Measurements from ENCODE around the gene STAB1. TPM values are rescaled to one million over a fixed set of nuclear protein-coding genes. Genes with fewer than 3 reads are reported as not detected.

STAB1 gene
- total RNA-seq, 1 donor from 2014 or later, result 6.3 TPM

GRCh38 chr3:52568069-52568468 lies 72.9 kb downstream of the STAB1 start:
- DNase-seq, result no peak
- Mint-ChIP-seq H3K36me3 (ENCODE audit: unreplicated experiment) (no peaks in the 10 kb centered on the region), H3K27ac (ENCODE audit: unreplicated experiment) (no peak overlapping the region), H3K4me3 (ENCODE audit: unreplicated experiment) (no peak overlapping the region), H3K4me1 (ENCODE audit: low read depth, unreplicated experiment) (no peaks in the 10 kb centered on the region), H3K9me3 (ENCODE audit: unreplicated experiment) (no peaks in the 10 kb centered on the region), H3K27me3 (ENCODE audit: unreplicated experiment) (no peaks in the 10 kb centered on the region)
- no peak for TF ChIP-seq CTCF (IDR thresholded peaks at IDR 0.05; ENCODE audit: partially characterized antibody, unreplicated experiment)

- DNase-seq, result no peak
- no peaks in the 10 kb centered on the region for H3K4me1 Mint-ChIP-seq (ENCODE audit: low read depth, unreplicated experiment)
- no peak overlapping the region for H3K27ac Mint-ChIP-seq (ENCODE audit: unreplicated experiment)
- no peaks in the 10 kb centered on the region for H3K36me3 Mint-ChIP-seq (ENCODE audit: unreplicated experiment)
- H3K27me3 Mint-ChIP-seq (ENCODE audit: unreplicated experiment), result no peaks in the 10 kb centered on the region
- H3K9me3 Mint-ChIP-seq (ENCODE audit: unreplicated experiment), result no peaks in the 10 kb centered on the region
- no peak overlapping the region for H3K4me3 Mint-ChIP-seq (ENCODE audit: unreplicated experiment)
- TF ChIP-seq CTCF (IDR thresholded peaks at IDR 0.05; ENCODE audit: partially characterized antibody, unreplicated experiment), result no peak
Observed at GRCh38 chr3:52570076-52570475, 74.9 kb downstream of the STAB1 start.

- Mint-ChIP-seq H3K9me3 (ENCODE audit: unreplicated experiment) (no peaks in the 10 kb centered on the region), H3K4me3 (ENCODE audit: unreplicated experiment) (no peak overlapping the region), H3K36me3 (ENCODE audit: unreplicated experiment) (no peaks in the 10 kb centered on the region), H3K4me1 (ENCODE audit: low read depth, unreplicated experiment) (no peaks in the 10 kb centered on the region), H3K27ac (ENCODE audit: unreplicated experiment) (no peak overlapping the region), H3K27me3 (ENCODE audit: unreplicated experiment) (no peaks in the 10 kb centered on the region)
- TF ChIP-seq CTCF (IDR thresholded peaks at IDR 0.05; ENCODE audit: partially characterized antibody, unreplicated experiment), result no peak
- no peak for DNase-seq
Observed at GRCh38 chr3:52572221-52572620, 77.1 kb downstream of the STAB1 start.

Other genes with a start within 250 kb of the STAB1 start
- gene PPM1M, start 249.6 kb upstream of the STAB1 start, total RNA-seq (ENCODE audit: unreplicated experiment), result 7.8 TPM
- 118 TPM for gene WDR82, start 216.7 kb upstream of the STAB1 start, total RNA-seq (ENCODE audit: unreplicated experiment)
- 7.5 TPM for gene GLYCTK, start 207.5 kb upstream of the STAB1 start, total RNA-seq (ENCODE audit: unreplicated experiment)
- 8.9 TPM for gene DNAH1, start 179.0 kb upstream of the STAB1 start, total RNA-seq (ENCODE audit: unreplicated experiment)
- 130 TPM for gene BAP1, start 85.3 kb upstream of the STAB1 start, total RNA-seq (ENCODE audit: unreplicated experiment)
- gene PHF7, start 84.7 kb upstream of the STAB1 start, total RNA-seq (ENCODE audit: unreplicated experiment), result 8.9 TPM
- 0.59 TPM for gene SEMA3G, start 50.2 kb upstream of the STAB1 start, total RNA-seq (ENCODE audit: unreplicated experiment)
- 2.7 TPM for gene TNNC1, start 41.3 kb upstream of the STAB1 start, total RNA-seq (ENCODE audit: unreplicated experiment)
- gene NISCH, start 39.7 kb upstream of the STAB1 start, total RNA-seq (ENCODE audit: unreplicated experiment), result 280 TPM
- gene NT5DC2, start 38.5 kb downstream of the STAB1 start, total RNA-seq (ENCODE audit: unreplicated experiment), result 308 TPM
- 13.7 TPM for gene UQCC5, start 41.3 kb downstream of the STAB1 start, total RNA-seq (ENCODE audit: unreplicated experiment)
- gene PBRM1, start 190.6 kb downstream of the STAB1 start, total RNA-seq (ENCODE audit: unreplicated experiment), result 192 TPM
- 75.2 TPM for gene GNL3, start 190.7 kb downstream of the STAB1 start, total RNA-seq (ENCODE audit: unreplicated experiment)
- 46.4 TPM for gene GLT8D1, start 210.5 kb downstream of the STAB1 start, total RNA-seq (ENCODE audit: unreplicated experiment)
- gene SPCS1, start 210.8 kb downstream of the STAB1 start, total RNA-seq (ENCODE audit: unreplicated experiment), result 62.4 TPM